ENCODE measurements around the gene BCAT1. TPM values are rescaled to one million over a fixed set of nuclear protein-coding genes. Genes with fewer than 3 reads are reported as not detected.

Gene BCAT1
- total RNA-seq, 2 donors from 2014 or later: 4.2 to 7.4 TPM

DNA sequence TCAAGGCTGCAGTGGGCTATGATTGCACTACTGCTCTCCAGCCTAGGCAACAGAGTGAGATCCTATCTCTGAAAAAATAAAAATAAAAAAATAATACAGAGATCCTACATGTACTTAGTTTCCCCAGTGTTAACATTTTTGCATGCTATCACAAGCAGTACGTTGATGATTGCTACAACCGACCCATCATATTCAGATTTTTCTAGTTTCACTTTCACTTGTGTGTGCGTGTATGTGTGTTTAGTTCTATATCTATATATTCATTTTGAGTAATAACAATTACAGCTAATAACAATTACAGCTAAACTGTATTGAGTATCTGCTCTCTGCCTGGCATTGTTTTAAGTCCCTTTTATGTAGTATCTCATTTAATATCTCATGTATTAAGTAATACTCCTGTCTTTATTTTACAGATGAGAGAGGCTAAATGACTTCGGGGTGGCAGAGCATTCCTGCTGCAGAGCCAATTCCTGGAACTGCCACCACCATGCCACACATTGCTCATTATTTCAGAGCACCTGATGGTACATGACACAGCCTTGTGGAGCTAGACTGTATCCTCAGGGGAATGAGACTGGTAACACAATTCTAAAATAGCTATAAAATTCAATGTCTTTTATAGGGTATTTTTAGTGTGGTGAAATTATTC is 153.1 kb downstream of the BCAT1 start:
- Histone ChIP-seq H3K9me3 (no peaks in the 10 kb centered on the region), H3K36me3 (no peaks in the 10 kb centered on the region), H3K27ac (no peak overlapping the region), H3K27me3 (no peaks in the 10 kb centered on the region), H3K9ac (ENCODE audit: low read depth in 2 of 2, low read length in 2 of 2) (no peak overlapping the region), H3K4me3 (peak overlapping the region; percentile 0), H3K4me1 (no peaks in the 10 kb centered on the region)
- DNase-seq: no peak
- TF ChIP-seq, protein P1, sequence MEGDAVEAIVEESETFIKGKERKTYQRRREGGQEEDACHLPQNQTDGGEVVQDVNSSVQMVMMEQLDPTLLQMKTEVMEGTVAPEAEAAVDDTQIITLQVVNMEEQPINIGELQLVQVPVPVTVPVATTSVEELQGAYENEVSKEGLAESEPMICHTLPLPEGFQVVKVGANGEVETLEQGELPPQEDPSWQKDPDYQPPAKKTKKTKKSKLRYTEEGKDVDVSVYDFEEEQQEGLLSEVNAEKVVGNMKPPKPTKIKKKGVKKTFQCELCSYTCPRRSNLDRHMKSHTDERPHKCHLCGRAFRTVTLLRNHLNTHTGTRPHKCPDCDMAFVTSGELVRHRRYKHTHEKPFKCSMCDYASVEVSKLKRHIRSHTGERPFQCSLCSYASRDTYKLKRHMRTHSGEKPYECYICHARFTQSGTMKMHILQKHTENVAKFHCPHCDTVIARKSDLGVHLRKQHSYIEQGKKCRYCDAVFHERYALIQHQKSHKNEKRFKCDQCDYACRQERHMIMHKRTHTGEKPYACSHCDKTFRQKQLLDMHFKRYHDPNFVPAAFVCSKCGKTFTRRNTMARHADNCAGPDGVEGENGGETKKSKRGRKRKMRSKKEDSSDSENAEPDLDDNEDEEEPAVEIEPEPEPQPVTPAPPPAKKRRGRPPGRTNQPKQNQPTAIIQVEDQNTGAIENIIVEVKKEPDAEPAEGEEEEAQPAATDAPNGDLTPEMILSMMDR (IDR thresholded peaks at IDR 0.05): no peak
- intact Hi-C loops (cut with DNase I): no loop called here

- DNase-seq: no peak
- Histone ChIP-seq H3K9me3 (no peaks in the 10 kb centered on the region), H3K36me3 (no peaks in the 10 kb centered on the region), H3K4me1 (no peaks in the 10 kb centered on the region), H3K27ac (no peak overlapping the region), H3K9ac (ENCODE audit: low read depth in 2 of 2, low read length in 2 of 2) (no peak overlapping the region), H3K4me3 (no peak overlapping the region), H3K27me3 (no peaks in the 10 kb centered on the region)
- intact Hi-C loops (cut with DNase I): no loop called here
- TF ChIP-seq, protein P1 (IDR thresholded peaks at IDR 0.05): no peak
These were observed 157.3 kb downstream of the BCAT1 start for GRCh38 chr12:24791622-24792021.

- Histone ChIP-seq H3K9ac (ENCODE audit: low read depth in 2 of 2, low read length in 2 of 2) (no peak overlapping the region), H3K4me1 (no peaks in the 10 kb centered on the region), H3K27ac (no peak overlapping the region), H3K27me3 (no peaks in the 10 kb centered on the region), H3K36me3 (no peaks in the 10 kb centered on the region), H3K4me3 (no peak overlapping the region), H3K9me3 (no peaks in the 10 kb centered on the region)
- TF ChIP-seq, protein P1 (IDR thresholded peaks at IDR 0.05): no peak
- intact Hi-C loops (cut with DNase I): no loop called here
- no peak for DNase-seq
These were observed 160.0 kb downstream of the BCAT1 start for GRCh38 chr12:24788886-24789285.

DNA sequence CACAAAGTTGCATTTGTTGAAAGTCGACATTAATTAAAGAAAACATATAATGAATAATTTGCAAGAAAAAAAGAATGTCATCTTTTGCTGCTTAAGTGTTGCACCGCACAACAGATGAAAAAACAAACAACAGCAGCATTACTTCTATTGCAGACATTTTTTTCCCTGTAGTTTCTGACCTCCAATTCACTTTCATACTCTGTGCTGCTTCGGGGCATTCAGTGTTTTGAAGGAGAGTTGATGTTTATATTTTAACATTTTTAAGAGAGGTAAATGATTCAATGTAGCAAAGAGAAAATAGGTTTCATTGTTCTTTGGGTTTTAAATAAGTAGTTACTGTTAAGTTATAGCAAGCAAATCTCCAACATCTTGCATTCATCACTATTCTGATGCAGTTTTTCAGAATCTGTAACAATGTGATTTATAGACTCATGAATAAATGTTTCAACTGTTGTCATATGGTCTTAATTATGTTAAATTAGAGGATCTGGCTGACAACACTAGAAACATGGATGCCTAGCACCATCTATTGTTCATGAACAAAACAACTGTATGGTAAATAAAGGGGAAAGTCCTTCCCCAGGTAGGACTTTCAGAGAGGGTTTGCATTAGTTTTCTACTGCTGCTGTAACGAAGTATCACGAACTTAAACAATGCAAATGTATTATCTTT is 168.1 kb downstream of the BCAT1 start:
- H3K4me1 ChIP-seq: no peaks in the 10 kb centered on the region
- no peaks in the 10 kb centered on the region for H3K27me3 ChIP-seq
- H3K4me3 ChIP-seq: no peak overlapping the region
- TF ChIP-seq, protein P1 (IDR thresholded peaks at IDR 0.05): no peak
- intact Hi-C loops (cut with DNase I): no loop called here
- DNase-seq: no peak
- H3K9ac ChIP-seq (ENCODE audit: low read depth in 2 of 2, low read length in 2 of 2): no peak overlapping the region
- H3K27ac ChIP-seq: no peak overlapping the region
- no peaks in the 10 kb centered on the region for H3K36me3 ChIP-seq
- no peaks in the 10 kb centered on the region for H3K9me3 ChIP-seq

GRCh38 chr12:24778486-24779304 is 170.2 kb downstream of the BCAT1 start:
- H3K36me3 ChIP-seq: no peaks in the 10 kb centered on the region
- H3K9ac ChIP-seq (ENCODE audit: low read depth in 2 of 2, low read length in 2 of 2): no peak overlapping the region
- intact Hi-C loops (cut with DNase I): no loop called here
- no peaks in the 10 kb centered on the region for H3K9me3 ChIP-seq
- DNase-seq: no peak
- H3K27me3 ChIP-seq: no peaks in the 10 kb centered on the region
- no peak overlapping the region for H3K4me3 ChIP-seq
- no peaks in the 10 kb centered on the region for H3K4me1 ChIP-seq
- TF ChIP-seq, protein P1 (IDR thresholded peaks at IDR 0.05): no peak
- no peak overlapping the region for H3K27ac ChIP-seq

Measured in colonic mucosa (tissue), 4 donors.